ENCODE data around the gene PVALEF. TPM values are rescaled to one million over a fixed set of nuclear protein-coding genes. Genes with fewer than 3 reads are reported as not detected.
"Not testable (repeated sequence)": the region's sequence is repeated elsewhere in the genome, so short reads cannot be mapped to it uniquely, and the experiment has no call there.

Gene PVALEF
- polyA plus RNA-seq, 1 donor (not counting 4 experiments of a cell fraction or from before 2014, with no cell fraction given), result not detected

DNA sequence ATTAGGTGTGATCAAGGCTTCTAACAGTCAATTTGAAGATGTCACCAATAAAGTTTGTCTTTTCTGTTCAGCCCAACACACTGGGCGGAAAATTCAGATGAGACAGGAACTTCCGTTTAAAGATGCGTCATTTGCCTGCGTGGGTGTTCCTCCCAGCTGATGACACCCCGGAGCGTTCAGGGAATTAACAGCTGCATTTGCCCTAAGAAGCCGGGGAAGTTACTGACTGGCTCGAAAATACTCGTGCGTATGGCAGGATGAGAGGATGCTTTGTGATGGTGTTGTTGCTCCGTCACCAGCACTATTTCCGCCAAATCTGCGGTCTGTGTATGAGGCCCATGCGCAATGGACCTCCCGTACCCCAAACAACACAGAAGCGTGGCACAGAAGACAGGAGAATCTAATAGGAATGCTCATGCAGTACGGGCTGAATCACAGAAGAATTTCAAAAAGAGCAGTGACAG is 11.9 kb upstream of the PVALEF start:
- no peak overlapping the region for H3K4me2 ChIP-seq (ENCODE audit: control insufficient read depth, extremely low read depth, insufficient read depth, low read depth, low read length)
- dilution Hi-C loops (cut with MboI; ENCODE audit: extremely low pct_ligation_motif_present, low sequenced_read_pairs), result no loop called here
- no peak for FAIRE-seq
- H3K79me2 ChIP-seq (ENCODE audit: control insufficient read depth, insufficient read depth, low read length), result no peaks in the 10 kb centered on the region
- H3K4me3 ChIP-seq (ENCODE audit: control insufficient read depth in 2 of 3, extremely low read depth in 1 of 3, insufficient read depth in 2 of 3, low read depth in 1 of 3, low read length in 3 of 3), result no peak overlapping the region
- no peaks in the 10 kb centered on the region for H3K9me1 ChIP-seq (ENCODE audit: control insufficient read depth, extremely low read depth, insufficient read depth, low read length)
- H3K27me3 ChIP-seq (ENCODE audit: control insufficient read depth, extremely low read depth, insufficient read depth, low read length), result peaks cover 20% of the 10 kb centered on the region
- no peak overlapping the region for H3K27ac ChIP-seq (ENCODE audit: control insufficient read depth, insufficient read depth, low read length)
- H4K20me1 ChIP-seq (ENCODE audit: control insufficient read depth, extremely low read depth, insufficient read depth, low read length), result no peaks in the 10 kb centered on the region
- H2AFZ ChIP-seq (ENCODE audit: control insufficient read depth, low read length), result no peak overlapping the region
- no peak overlapping the region for H3K9ac ChIP-seq (ENCODE audit: control insufficient read depth, extremely low read depth, insufficient read depth, low read length)
- no peaks in the 10 kb centered on the region for H3K9me3 ChIP-seq (ENCODE audit: control insufficient read depth, low read depth, low read length)
- H3K36me3 ChIP-seq (ENCODE audit: control insufficient read depth in 2 of 2, extremely low read depth in 1 of 2, insufficient read depth in 2 of 2, low read length in 2 of 2), result no peaks in the 10 kb centered on the region
- no peaks in the 10 kb centered on the region for H3K4me1 ChIP-seq (ENCODE audit: control insufficient read depth, extremely low read depth, insufficient read depth, low read length)
- no peak for TF ChIP-seq CTCF (optimal IDR thresholded peaks at IDR 0.05 in 1 of 3, IDR thresholded peaks at IDR 0.05 in 1 of 3, conservative IDR thresholded peaks at IDR 0.05 in 1 of 3; ENCODE audit: extremely low read depth in 1 of 3, insufficient read depth in 2 of 3, low read length in 3 of 3)
- TF ChIP-seq EZH2 (IDR thresholded peaks at IDR 0.05; ENCODE audit: low read length), result no peak
- no peak for DNase-seq (ENCODE audit: low read depth, low spot score)

- H3K36me3 ChIP-seq (ENCODE audit: control insufficient read depth in 2 of 2, extremely low read depth in 1 of 2, insufficient read depth in 2 of 2, low read length in 2 of 2); H2AFZ ChIP-seq (ENCODE audit: control insufficient read depth, low read length); H4K20me1 ChIP-seq (ENCODE audit: control insufficient read depth, extremely low read depth, insufficient read depth, low read length); FAIRE-seq; H3K9me1 ChIP-seq (ENCODE audit: control insufficient read depth, extremely low read depth, insufficient read depth, low read length); H3K4me2 ChIP-seq (ENCODE audit: control insufficient read depth, extremely low read depth, insufficient read depth, low read depth, low read length); H3K9me3 ChIP-seq (ENCODE audit: control insufficient read depth, low read depth, low read length); dilution Hi-C loops (cut with MboI; ENCODE audit: extremely low pct_ligation_motif_present, low sequenced_read_pairs); H3K27ac ChIP-seq (ENCODE audit: control insufficient read depth, insufficient read depth, low read length); H3K4me3 ChIP-seq (ENCODE audit: control insufficient read depth in 2 of 3, extremely low read depth in 1 of 3, insufficient read depth in 2 of 3, low read depth in 1 of 3, low read length in 3 of 3); H3K4me1 ChIP-seq (ENCODE audit: control insufficient read depth, extremely low read depth, insufficient read depth, low read length); H3K9ac ChIP-seq (ENCODE audit: control insufficient read depth, extremely low read depth, insufficient read depth, low read length); H3K79me2 ChIP-seq (ENCODE audit: control insufficient read depth, insufficient read depth, low read length); DNase-seq (ENCODE audit: low read depth, low spot score): not testable (repeated sequence)
- peaks cover 15% of the 10 kb centered on the region for H3K27me3 ChIP-seq (ENCODE audit: control insufficient read depth, extremely low read depth, insufficient read depth, low read length)
These were observed 11.3 kb upstream of the PVALEF start for GRCh38 chr17:81154016-81154415.

GRCh38 chr17:81154961-81155360 is 10.3 kb upstream of the PVALEF start:
- no peaks in the 10 kb centered on the region for H4K20me1 ChIP-seq (ENCODE audit: control insufficient read depth, extremely low read depth, insufficient read depth, low read length)
- H3K27me3 ChIP-seq (ENCODE audit: control insufficient read depth, extremely low read depth, insufficient read depth, low read length), result peaks cover 14% of the 10 kb centered on the region
- no peaks in the 10 kb centered on the region for H3K36me3 ChIP-seq (ENCODE audit: control insufficient read depth in 2 of 2, extremely low read depth in 1 of 2, insufficient read depth in 2 of 2, low read length in 2 of 2)
- TF ChIP-seq EZH2 (IDR thresholded peaks at IDR 0.05; ENCODE audit: low read length) (no peak), CTCF (optimal IDR thresholded peaks at IDR 0.05 in 1 of 3, IDR thresholded peaks at IDR 0.05 in 1 of 3, conservative IDR thresholded peaks at IDR 0.05 in 1 of 3; ENCODE audit: extremely low read depth in 1 of 3, insufficient read depth in 2 of 3, low read length in 3 of 3) (no peak)
- H3K4me3 ChIP-seq (ENCODE audit: control insufficient read depth in 2 of 3, extremely low read depth in 1 of 3, insufficient read depth in 2 of 3, low read depth in 1 of 3, low read length in 3 of 3), result no peak overlapping the region
- dilution Hi-C loops (cut with MboI; ENCODE audit: extremely low pct_ligation_motif_present, low sequenced_read_pairs), result no loop called here
- DNase-seq (ENCODE audit: low read depth, low spot score), result no peak
- no peak overlapping the region for H2AFZ ChIP-seq (ENCODE audit: control insufficient read depth, low read length)
- H3K9ac ChIP-seq (ENCODE audit: control insufficient read depth, extremely low read depth, insufficient read depth, low read length), result no peak overlapping the region
- no peak for FAIRE-seq
- no peaks in the 10 kb centered on the region for H3K9me3 ChIP-seq (ENCODE audit: control insufficient read depth, low read depth, low read length)
- no peaks in the 10 kb centered on the region for H3K4me1 ChIP-seq (ENCODE audit: control insufficient read depth, extremely low read depth, insufficient read depth, low read length)
- H3K27ac ChIP-seq (ENCODE audit: control insufficient read depth, insufficient read depth, low read length), result no peak overlapping the region
- no peaks in the 10 kb centered on the region for H3K79me2 ChIP-seq (ENCODE audit: control insufficient read depth, insufficient read depth, low read length)
- H3K9me1 ChIP-seq (ENCODE audit: control insufficient read depth, extremely low read depth, insufficient read depth, low read length), result no peaks in the 10 kb centered on the region
- H3K4me2 ChIP-seq (ENCODE audit: control insufficient read depth, extremely low read depth, insufficient read depth, low read depth, low read length), result no peak overlapping the region

All from keratinocyte (primary cell).